Measurements from ENCODE around the gene CEP120.
"Not testable (repeated sequence)": the region's sequence is repeated elsewhere in the genome, so short reads cannot be mapped to it uniquely, and the experiment has no call there.

The CEP120 gene

GRCh38 chr5:123389794-123390193, 33.4 kb downstream of the CEP120 start:
- DNase-seq, result no peak

GRCh38 chr5:123387313-123387712, 35.9 kb downstream of the CEP120 start:
- no peak for DNase-seq

DNA sequence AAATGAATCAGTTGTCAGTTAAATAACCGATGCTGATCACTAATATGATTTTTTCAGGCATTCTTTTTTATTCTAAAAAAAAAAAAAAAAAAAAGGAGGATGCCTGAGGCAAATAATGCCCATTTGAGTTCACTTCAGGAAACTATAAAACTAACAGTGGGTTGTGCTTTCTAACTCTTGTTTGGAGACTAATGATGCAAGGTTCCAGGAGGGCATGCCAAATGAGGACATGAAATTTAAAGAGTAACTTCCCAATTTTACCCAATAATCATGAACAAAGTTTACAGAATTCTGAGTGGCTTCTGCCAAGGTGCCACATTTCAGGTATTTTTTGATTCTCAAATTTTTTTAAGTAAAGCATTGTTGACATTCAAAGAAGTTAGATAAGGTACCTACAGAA, 41.0 kb downstream of the CEP120 start:
- no peak for DNase-seq

DNA sequence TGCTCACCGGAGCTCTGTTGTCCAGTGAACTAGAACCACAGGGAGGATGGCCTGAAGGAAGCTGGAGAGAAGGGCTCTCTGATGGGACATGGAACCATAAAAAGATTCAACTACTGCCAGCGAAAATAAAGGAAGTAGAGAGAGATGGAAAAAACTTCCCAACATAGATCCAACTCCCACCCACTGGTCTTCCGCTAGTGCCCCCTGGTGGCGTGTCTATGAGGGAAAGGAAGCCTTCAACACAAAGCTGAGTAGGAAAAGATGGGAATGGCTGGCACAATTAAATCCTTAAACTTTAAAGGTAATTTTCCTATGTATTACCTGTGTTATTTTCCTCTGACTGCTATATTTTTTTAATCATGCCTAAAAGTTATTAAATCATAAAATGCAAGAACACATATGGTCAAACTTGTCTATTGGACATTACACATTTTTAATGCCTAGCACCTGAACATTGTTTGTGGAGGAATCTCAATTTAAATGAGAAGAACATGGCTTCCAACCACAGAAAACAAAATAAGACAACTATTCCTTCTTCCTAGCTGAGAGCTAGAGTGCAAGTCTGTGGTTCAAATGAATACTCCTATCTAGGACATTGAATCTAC, 51.5 kb downstream of the CEP120 start:
- no peak for DNase-seq

DNA sequence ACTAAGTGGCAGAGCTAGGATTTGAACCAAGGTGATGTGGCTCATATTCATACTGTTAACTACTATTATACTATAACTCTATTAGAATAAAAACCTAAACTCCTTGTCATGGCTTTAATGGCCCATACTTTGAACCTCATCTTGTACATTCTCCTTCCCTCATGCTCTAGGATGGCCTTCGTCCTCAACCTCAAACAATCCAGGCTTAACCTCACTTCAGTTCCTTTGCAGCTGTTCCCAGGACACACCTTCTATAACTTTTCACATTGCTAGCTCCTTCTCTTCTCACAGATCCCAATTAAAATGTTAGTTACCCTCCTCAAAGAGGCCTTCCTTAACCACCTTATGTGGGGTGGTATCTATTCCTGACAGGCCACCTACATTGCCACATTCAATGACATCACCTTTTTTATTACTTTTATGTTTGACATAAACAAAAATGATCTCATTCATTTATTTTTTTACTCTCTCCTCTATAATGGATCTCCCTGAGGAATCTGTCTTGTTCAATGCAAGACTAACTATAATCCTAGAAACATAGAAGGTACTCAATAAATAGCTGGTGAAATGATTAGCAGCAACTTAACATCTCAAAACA, 53.7 kb downstream of the CEP120 start:
- DNase-seq, result no peak

GRCh38 chr5:123367739-123368138, 55.5 kb downstream of the CEP120 start:
- DNase-seq, result no peak

GRCh38 chr5:123365156-123365555, 58.0 kb downstream of the CEP120 start:
- no peak for DNase-seq

DNA sequence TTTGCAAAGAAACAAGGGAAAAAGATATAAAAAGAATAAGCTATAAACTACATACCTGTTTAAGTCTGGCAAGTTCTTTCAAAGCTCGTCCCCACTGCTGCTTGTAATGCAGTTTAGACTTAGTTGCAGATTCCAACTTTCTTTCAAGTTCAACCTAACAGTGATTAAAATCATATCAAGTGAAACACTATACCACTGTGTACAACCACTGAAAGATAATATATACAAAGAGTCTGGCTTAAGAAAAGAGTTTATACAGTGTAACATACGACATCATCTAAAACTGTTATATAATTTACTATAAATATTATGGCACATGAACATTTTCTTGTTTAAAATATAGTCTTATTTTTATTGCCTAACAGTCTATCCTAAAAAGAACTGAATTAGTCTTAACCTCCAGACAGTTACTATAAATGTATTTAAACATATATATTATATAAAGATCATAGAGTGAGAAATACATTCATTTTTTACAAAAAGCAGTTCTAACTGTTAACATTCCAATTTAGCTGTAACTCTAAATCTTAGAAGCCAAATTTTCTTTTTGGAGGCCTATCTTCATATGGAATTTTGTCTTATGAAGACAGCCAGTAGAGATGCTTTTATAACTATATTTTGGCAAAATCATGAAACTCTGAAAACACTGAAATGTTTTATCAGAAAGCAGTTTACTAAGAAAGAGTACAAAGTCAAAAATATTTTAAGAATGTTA, 58.6 kb downstream of the CEP120 start:
- no peak for DNase-seq

- no peak for DNase-seq
Measured at GRCh38 chr5:123360910-123361309, 62.3 kb downstream of the CEP120 start.

GRCh38 chr5:123360201-123360571, 63.0 kb downstream of the CEP120 start:
- DNase-seq, result no peak

DNA sequence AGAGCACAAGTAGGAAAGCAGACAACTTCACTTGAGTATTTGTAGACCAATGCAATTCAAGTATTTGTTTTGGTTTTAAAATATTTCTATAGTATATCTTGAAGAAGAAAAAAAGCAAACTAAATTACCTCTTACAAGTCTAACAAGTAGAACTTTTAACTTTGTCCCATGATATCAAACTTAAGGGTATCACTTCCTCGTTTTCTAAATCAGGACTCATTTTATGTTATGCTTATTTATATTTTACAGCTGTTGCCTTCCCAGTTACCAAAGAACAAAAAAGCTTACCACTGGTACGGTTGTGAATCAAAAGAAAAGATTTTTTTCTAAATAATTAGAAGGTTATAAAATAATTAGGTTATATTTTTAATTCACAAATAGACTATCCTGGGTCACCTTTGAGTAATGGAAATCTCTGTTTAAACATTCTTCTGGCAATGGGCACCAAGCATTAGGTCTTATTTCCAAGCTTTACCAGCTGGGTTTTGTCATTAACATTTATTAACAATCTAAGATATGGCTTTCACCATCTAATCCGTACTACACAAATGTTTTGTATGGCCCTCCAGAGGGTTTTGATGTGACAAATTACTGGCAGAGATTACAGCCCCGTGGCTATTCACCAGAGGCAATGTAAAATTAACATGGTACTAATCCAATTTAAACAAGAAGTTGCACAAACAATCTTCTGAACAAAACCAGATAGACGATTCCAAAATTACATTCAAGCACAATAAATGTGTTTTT, 63.6 kb downstream of the CEP120 start:
- DNase-seq, result no peak

DNA sequence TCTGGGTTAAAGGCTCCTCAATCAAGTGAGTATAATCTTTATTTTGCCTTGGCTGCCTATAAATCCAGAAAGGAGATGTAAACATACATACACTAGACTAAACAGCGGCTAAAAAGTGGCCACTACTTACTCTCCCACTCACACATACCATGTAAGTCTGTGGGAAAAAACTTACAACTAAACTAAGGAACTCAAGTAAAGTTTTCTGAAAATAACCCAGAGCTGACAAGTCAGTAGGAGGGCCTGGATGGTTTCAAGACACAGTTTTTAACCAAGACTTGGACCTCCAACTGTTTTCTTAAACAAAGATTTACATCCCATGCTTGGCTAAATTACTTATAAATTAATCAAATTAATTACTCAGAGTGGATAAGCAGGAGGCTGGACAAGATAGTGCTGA, 64.5 kb downstream of the CEP120 start:
- no peak for DNase-seq

DNA sequence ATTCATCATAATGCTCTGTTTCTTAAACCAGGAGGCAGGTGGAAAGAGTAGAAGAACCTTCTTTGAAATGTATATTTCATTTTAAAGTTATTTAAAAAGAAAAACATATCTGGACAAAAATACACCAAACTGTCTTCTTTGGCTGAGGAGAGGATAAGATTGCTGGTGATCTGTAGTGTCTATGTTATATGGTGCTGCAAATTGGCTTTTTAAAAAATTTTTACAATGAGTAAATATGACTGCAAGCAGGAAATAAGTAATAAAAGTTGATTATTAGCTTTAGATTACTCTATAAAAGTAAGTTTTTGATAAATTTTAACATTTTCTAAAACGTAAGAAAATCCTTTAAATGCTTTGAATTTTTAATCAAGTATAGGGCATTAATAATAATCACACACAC, 64.9 kb downstream of the CEP120 start:
- DNase-seq, result no peak

- no peak for DNase-seq
Measured at GRCh38 chr5:123351820-123352219, 71.4 kb downstream of the CEP120 start.

DNA sequence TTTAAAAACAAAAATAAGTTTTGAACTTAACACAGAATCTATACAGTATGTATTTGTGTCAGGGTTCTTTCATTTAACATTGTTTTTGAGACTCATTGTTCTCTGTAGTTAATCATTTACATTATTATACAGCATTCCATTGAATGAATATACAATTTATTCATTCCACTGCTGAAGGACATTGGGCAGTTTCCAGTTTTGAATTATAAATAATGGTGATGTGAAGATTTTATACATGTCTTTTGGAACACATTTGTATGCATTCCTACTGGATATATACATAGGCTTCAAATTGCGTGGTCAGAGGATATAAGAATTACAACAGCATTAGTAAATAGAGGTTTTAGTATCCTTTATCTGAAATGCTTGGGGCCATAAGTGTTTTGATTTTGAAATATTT, 72.0 kb downstream of the CEP120 start:
- no peak for DNase-seq

GRCh38 chr5:123350742-123351141, 72.5 kb downstream of the CEP120 start:
- no peak for DNase-seq

DNA sequence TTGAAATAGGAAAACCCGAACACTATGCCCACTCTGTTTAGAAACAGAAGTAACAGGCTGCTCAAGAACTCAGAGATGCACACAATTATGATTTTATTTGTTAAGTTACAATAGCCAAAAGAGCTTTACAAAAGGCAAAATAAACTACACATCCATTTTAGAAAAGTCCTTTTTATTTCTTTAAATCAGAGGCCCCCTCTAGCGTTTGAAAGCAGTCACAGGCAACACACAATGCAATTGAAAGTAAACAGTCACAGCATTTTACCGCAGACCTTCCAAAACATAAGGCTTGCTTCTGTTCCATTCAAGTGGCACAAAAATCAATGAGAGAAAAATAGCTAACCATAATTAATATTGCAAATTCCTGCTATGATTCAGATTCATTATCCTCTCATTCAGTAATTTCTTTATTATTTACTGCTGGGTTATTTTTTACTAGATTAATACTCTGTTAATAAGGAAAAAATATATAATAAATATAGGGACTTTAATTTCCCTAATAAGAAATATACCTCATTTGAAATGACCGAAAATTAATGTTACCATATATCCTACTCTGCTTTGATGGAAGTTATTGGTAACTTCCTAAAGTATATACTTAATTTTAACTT, 78.3 kb downstream of the CEP120 start:
- DNase-seq, result no peak

GRCh38 chr5:123340928-123341327, 82.3 kb downstream of the CEP120 start:
- DNase-seq, result no peak

DNA sequence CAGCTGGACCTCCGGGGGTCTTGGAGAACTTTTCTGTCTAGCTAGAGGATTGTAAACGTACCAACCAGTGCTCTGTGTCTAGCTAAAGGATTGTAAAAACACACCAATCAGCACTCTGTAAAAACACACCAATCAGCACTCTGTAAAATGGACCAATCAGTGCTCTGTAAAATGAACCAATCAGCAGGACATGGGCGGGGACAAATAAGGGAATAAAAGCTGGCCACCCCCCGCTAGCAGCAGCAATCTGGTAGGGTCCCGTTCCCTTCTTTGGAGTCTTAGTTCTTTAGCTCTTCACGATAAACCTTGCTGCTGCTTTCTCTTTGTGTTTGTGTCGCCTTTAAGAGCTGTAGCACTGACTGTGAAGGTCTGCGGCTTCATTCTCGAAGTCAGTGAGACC, 114.8 kb downstream of the CEP120 start:
- not testable (repeated sequence) for DNase-seq

DNA sequence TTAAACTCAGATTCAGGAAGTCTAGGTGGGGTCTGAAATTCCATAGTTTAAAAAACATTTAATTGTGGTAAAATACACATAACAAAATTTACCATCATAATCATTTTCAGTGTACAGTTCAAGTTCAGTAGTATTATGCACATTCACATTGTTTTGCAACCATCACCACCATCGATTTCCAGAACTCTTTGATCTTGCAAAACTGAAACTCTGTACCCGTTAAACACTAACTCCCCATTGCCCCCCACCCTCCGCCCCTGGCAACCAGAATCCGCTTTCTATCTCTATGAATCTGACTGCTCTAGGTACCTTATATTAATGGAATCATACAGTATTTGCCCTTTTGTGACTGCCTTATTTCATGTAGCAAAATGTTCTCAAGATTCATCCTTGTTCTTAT, 117.5 kb downstream of the CEP120 start:
- DNase-seq, result no peak

GRCh38 chr5:123304777-123305316, 118.4 kb downstream of the CEP120 start:
- DNase-seq, result no peak

DNA sequence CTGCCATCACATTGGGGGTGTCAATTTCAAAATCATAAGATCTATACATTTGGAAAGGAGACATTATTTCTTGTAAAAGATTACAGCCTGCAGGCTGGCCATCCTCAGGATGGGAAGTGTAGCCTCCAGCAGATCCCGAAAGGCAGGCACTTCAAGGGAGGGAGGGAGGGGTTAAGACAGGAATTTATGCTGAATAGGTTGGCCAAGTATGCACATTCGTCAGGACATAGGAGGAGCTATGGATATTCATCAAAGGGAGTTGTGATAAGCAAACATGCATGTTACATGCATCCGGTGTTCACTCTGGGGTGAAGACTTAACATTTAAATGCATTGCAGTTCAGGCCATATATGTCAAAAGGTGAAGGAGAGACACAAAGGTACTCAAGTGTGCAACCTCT, 119.4 kb downstream of the CEP120 start:
- no peak for DNase-seq

DNA sequence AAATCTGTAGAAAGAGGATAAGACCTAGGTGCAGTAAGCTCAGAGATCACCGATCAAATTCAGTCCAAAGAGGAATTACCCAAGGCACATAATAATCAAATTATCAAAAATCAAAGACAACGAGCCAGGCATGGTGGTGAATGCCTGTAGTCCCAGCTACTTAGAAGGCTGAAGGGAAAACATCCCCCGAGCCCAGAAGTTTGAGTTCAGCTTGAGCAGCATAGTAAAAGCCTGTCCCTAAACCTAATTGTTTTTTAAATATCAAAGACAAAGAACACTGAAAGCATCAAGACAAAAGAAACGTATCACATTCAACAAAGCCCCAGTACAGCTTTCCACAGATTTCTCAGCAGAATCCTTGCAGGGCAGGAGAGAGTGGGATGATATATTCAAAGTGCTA, 122.9 kb downstream of the CEP120 start:
- no peak for DNase-seq

Measured in right kidney (tissue), 1 donor.